Measurements from ENCODE around the gene TAS1R2.

The TAS1R2 gene

DNA sequence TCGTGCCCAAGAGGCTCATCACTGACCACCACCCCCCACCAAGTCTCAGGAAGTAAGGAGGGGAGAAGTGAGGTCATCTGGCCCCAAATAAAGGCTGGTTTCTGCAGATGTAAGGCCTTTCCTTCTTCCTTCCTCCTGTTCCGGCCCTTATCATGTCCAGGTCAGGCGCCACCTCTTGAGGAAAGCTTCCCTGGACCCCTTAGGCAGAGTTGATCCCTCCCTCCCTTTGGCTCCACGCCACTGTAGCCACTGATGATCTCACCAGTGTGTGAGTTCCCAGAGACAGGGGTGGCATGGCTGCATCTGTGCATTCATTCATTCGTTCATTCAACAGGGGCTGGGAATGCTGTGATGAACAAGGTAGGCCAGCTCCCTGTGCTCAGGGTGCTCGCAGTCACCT is 59.2 kb downstream of the TAS1R2 start:
- TF ChIP-seq, protein P1, sequence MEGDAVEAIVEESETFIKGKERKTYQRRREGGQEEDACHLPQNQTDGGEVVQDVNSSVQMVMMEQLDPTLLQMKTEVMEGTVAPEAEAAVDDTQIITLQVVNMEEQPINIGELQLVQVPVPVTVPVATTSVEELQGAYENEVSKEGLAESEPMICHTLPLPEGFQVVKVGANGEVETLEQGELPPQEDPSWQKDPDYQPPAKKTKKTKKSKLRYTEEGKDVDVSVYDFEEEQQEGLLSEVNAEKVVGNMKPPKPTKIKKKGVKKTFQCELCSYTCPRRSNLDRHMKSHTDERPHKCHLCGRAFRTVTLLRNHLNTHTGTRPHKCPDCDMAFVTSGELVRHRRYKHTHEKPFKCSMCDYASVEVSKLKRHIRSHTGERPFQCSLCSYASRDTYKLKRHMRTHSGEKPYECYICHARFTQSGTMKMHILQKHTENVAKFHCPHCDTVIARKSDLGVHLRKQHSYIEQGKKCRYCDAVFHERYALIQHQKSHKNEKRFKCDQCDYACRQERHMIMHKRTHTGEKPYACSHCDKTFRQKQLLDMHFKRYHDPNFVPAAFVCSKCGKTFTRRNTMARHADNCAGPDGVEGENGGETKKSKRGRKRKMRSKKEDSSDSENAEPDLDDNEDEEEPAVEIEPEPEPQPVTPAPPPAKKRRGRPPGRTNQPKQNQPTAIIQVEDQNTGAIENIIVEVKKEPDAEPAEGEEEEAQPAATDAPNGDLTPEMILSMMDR (IDR thresholded peaks at IDR 0.05; ENCODE audit: borderline replicate concordance, insufficient read depth, low read depth, low read length): no peak
- H3K4me3 ChIP-seq (ENCODE audit: low read depth, low read length): no peak overlapping the region

DNA sequence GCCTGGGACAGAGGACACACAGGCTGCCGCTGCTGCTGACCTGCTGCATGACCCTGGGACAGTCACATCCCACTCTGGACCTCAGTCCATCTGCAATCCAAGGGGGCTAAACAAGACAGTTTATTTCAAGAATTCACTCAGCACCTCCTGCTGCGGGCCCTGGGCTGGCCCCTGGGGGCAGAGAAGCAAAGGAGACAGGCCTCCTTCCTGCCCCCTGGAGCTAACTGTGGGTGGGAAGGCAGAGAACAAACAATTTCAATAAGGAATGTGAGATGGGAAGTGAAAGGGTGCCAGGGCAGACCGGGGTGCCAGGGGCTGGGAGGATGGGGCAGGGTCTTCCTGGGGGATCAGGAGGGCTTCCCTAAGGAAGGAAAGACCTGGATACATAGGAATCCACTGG is 60.0 kb downstream of the TAS1R2 start:
- TF ChIP-seq, protein P1 (IDR thresholded peaks at IDR 0.05; ENCODE audit: borderline replicate concordance, insufficient read depth, low read depth, low read length): no peak
- H3K4me3 ChIP-seq (ENCODE audit: low read depth, low read length): no peak overlapping the region

DNA sequence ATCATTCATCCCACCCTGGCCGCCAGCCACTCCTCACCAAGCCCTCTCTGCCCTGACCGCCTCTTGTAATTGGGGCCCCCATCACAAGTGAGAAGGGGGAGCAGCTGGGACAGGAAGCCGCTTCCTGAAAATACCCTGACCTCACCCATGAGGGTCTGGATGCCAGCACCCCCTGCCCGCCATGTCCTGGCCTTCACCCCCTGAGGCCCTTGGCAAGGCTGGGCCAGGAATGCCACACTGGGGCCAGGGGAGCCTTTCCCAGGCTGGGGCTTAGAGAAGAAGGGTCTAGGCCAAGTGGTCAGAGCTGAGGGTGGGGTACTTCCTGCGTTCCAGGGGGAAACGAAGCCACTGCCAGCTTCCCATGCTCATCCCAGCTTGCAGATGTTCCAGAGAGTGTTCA is 60.5 kb downstream of the TAS1R2 start:
- H3K4me3 ChIP-seq (ENCODE audit: low read depth, low read length): no peak overlapping the region
- TF ChIP-seq, protein P1 (IDR thresholded peaks at IDR 0.05; ENCODE audit: borderline replicate concordance, insufficient read depth, low read depth, low read length): no peak

DNA sequence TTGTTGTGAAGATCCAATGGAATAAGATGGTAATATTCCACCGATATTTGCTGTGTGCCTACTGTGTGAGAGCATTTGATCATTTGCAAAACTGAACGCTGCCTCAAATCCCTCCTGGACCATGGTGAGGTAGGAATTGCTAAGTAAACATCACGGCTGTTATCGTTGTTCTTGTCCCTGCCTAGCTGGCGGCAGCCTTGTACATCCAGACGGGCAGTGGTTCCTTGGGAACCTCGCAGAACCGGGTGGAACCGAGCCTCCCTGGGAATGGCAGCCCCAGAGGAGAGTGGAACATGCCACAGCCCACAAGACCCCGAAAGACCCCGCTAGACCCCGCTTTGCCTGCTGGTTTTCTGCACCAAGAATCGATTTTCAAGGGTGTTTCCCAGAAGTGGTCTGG is 60.9 kb downstream of the TAS1R2 start:
- TF ChIP-seq, protein P1 (IDR thresholded peaks at IDR 0.05; ENCODE audit: borderline replicate concordance, insufficient read depth, low read depth, low read length): no peak
- H3K4me3 ChIP-seq (ENCODE audit: low read depth, low read length): no peak overlapping the region

DNA sequence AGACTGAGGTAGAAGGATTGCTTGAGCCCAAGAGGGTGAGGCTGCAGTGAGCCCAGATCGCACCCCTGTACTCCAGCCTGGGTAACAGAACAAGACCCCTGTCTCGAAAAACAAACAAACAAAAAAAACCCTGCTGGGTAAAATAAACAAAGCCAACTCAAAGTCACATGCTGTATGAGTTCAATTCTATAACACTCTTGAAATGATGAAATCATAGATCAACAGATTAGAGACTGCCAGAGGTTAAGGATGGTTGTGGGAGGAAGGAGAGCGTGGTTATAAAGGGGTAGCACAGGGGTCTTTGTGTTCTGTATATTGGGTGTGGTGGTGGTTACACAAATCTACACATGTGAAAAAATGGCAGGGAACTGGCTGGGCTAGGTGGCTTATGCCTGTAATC is 62.5 kb downstream of the TAS1R2 start:
- H3K4me3 ChIP-seq (ENCODE audit: low read depth, low read length): no peak overlapping the region
- TF ChIP-seq, protein P1 (IDR thresholded peaks at IDR 0.05; ENCODE audit: borderline replicate concordance, insufficient read depth, low read depth, low read length): no peak

DNA sequence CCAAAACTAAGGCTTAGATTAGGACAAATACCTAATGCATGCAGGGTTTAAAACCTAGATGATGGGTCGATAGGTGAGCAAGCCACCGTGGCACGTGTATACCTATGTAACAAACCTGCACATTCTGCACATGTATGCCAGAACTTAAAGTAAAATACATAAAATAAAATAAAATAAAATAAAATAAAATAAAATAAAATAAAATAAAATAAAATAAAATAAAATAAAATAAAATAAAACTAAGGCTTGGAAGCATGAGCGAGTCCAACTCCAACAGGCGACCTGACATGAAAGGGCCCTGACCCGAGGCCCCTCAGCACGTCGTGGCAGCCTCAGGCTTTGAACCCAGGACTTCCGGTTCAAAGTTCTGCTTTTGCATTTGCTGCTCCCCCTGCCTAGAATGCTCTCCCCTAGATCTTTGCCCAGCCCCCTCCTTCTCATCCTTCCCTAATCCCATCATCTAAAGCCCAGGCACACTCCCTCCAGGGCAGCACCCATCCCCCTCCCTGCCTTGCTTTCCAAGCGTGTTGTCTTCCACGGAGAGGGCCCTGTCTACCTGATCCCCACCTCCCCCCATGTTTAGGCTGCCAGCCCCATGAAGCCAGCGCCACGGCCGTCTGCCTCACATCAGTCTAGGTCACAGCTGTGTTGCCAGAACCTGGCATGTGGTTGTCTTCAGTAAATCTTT is 64.3 kb downstream of the TAS1R2 start:
- no peak overlapping the region for H3K4me3 ChIP-seq (ENCODE audit: low read depth, low read length)
- TF ChIP-seq, protein P1 (IDR thresholded peaks at IDR 0.05; ENCODE audit: borderline replicate concordance, insufficient read depth, low read depth, low read length): no peak

DNA sequence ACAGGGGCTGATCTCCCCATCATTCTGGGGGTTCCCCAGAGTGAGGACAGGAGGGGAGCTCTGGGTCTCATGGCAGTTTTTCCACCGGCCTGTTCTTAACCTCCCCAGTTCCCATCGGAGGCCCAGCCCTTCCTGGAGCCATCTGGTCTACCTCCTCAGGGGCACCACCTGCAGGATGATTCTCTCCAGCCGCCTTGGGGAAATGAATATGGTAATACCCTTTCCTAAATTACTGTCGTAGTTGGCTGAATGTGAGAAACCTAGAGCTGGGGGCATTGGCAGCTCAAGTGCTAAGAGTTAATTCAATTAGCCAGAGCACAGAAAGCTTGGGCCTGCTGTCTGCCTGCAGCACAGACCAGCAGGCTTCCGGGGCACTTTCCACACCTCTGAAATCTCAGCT is 64.9 kb downstream of the TAS1R2 start:
- TF ChIP-seq, protein P1 (IDR thresholded peaks at IDR 0.05; ENCODE audit: borderline replicate concordance, insufficient read depth, low read depth, low read length): no peak
- H3K4me3 ChIP-seq (ENCODE audit: low read depth, low read length): no peak overlapping the region
